Measurements from ENCODE around the gene IL20RA. TPM values are rescaled to one million over a fixed set of nuclear protein-coding genes. Genes with fewer than 3 reads are reported as not detected.

The IL20RA gene
- total and polyA plus RNA-seq, 2 of the 13 experiments (the other 11 are each of a cell fraction or from before 2014, with no cell fraction given), result not detected

DNA sequence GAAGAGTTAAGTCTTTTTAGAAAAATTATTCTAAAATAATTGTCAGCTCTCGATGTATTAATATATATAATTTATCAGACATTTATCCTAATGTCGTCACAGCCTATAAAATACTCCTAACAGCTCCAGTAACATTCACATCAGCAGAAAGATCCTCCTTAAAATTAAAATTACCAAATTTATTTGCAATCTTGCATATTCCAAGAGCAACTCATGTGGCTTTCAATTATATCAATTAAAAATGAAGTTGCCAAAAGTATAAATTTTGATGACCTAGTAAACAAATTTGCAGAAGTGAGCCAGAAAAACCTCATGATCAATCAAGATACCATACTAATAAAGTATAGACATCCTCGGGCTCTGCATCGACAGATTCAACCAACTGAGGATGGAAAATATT, 60.2 kb downstream of the IL20RA start:
- Histone ChIP-seq H3K4me3 (replicated peaks in 1 of 3; ENCODE audit: insufficient read depth in 1 of 3, low read depth in 2 of 3, low read length in 3 of 3) (no peak overlapping the region), H3K79me2 (ENCODE audit: insufficient read depth, low read length) (no peaks in the 10 kb centered on the region), H2AFZ (ENCODE audit: low read length) (no peak overlapping the region), H4K20me1 (ENCODE audit: insufficient read depth, low read length) (no peaks in the 10 kb centered on the region), H3K27me3 (ENCODE audit: control insufficient read depth in 1 of 2, insufficient read depth in 2 of 2, low read length in 2 of 2) (peaks cover 2 to 32% of the 10 kb centered on the region in 2 experiments; a peak in 4 of 5 replicates), H3K27ac (ENCODE audit: extremely low read length, insufficient read depth, low read length) (no peak overlapping the region), H3K4me1 (ENCODE audit: insufficient read depth, low read length) (no peaks in the 10 kb centered on the region), H3K36me3 (replicated peaks in 1 of 2; ENCODE audit: control insufficient read depth in 1 of 2, insufficient read depth in 2 of 2, low read length in 2 of 2) (no peaks in the 10 kb centered on the region), H3K9me3 (ENCODE audit: low read length) (no peaks in the 10 kb centered on the region), H3K9ac (ENCODE audit: insufficient read depth, low read depth, low read length) (no peak overlapping the region), H3K4me2 (ENCODE audit: low read depth, low read length) (no peak overlapping the region)
- in situ Hi-C loops (cut with HindIII; ENCODE audit: extremely low pct_ligation_motif_present, low pct_unique_long_range_greater_than_20kb) (no loop called here), intact Hi-C loops (cut with micrococcal nuclease; ENCODE audit: unreplicated experiment) (no loop called here)
- TF ChIP-seq MAFK (conservative IDR thresholded peaks at IDR 0.05 in 1 of 2, IDR thresholded peaks at IDR 0.05 in 1 of 2; ENCODE audit: low read length in 2 of 2) (peak; percentile 55 to 72; a peak in 3 of 4 replicates), TOPORS (CRISPR knock-in tag; IDR thresholded peaks at IDR 0.05) (no peak), NFYC (CRISPR knock-in tag; IDR thresholded peaks at IDR 0.05) (no peak), MAFF (IDR thresholded peaks at IDR 0.05; ENCODE audit: low read depth, low read length) (peak; percentile 68)
- TF ChIP-seq, protein P1, sequence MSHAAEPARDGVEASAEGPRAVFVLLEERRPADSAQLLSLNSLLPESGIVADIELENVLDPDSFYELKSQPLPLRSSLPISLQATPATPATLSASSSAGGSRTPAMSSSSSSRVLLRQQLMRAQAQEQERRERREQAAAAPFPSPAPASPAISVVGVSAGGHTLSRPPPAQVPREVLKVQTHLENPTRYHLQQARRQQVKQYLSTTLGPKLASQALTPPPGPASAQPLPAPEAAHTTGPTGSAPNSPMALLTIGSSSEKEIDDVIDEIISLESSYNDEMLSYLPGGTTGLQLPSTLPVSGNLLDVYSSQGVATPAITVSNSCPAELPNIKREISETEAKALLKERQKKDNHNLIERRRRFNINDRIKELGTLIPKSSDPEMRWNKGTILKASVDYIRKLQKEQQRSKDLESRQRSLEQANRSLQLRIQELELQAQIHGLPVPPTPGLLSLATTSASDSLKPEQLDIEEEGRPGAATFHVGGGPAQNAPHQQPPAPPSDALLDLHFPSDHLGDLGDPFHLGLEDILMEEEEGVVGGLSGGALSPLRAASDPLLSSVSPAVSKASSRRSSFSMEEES (CRISPR knock-in tag; IDR thresholded peaks at IDR 0.05), result no peak
- TF ChIP-seq, protein P2, sequence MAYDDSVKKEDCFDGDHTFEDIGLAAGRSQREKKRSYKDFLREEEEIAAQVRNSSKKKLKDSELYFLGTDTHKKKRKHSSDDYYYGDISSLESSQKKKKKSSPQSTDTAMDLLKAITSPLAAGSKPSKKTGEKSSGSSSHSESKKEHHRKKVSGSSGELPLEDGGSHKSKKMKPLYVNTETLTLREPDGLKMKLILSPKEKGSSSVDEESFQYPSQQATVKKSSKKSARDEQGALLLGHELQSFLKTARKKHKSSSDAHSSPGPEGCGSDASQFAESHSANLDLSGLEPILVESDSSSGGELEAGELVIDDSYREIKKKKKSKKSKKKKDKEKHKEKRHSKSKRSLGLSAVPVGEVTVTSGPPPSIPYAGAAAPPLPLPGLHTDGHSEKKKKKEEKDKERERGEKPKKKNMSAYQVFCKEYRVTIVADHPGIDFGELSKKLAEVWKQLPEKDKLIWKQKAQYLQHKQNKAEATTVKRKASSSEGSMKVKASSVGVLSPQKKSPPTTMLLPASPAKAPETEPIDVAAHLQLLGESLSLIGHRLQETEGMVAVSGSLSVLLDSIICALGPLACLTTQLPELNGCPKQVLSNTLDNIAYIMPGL (CRISPR knock-in tag; IDR thresholded peaks at IDR 0.05; ENCODE audit: borderline replicate concordance in 1 of 2, low read depth in 1 of 2), result no peak
- POLR2A ChIA-PET, result no interaction called here
- ATAC-seq (no peak), FAIRE-seq (no peak), DNase-seq (ENCODE audit: low spot score) (no peak)
- 3% methylated on average over 4 of the region's 4 CpGs for whole genome bisulfite sequencing (ENCODE audit: low lambda C conversion rate)
- CTCF ChIA-PET (ENCODE audit: low intra/inter-chr PET ratio, low total read pairs), result no interaction called here
- BruUV-seq (replicated peaks), result no TSS peak
